ENCODE data around the gene HSF2.

DNA sequence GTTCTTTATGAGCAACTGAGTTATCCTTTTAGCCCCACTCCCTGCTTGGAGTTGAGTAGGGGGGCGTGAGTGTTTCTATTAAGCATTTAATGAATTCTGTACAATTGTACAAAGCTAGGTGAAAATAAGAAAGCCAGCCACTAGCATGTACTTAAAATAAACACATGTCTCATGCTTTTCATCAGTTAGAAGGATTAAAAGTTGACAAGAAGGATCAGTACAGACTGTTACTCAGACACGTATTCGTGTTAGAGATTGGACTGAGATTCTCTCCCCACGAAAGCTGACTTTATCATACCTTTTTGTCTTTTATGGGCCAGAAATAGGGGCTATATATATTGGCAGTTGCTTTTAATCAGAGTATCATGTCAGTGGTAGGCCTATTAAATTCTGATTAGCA, 1.7 kb downstream of the HSF2 start:
- TF ChIP-seq SP1 (IDR thresholded peaks at IDR 0.05): no peak
- TF ChIP-seq, protein P1, sequence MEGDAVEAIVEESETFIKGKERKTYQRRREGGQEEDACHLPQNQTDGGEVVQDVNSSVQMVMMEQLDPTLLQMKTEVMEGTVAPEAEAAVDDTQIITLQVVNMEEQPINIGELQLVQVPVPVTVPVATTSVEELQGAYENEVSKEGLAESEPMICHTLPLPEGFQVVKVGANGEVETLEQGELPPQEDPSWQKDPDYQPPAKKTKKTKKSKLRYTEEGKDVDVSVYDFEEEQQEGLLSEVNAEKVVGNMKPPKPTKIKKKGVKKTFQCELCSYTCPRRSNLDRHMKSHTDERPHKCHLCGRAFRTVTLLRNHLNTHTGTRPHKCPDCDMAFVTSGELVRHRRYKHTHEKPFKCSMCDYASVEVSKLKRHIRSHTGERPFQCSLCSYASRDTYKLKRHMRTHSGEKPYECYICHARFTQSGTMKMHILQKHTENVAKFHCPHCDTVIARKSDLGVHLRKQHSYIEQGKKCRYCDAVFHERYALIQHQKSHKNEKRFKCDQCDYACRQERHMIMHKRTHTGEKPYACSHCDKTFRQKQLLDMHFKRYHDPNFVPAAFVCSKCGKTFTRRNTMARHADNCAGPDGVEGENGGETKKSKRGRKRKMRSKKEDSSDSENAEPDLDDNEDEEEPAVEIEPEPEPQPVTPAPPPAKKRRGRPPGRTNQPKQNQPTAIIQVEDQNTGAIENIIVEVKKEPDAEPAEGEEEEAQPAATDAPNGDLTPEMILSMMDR (IDR thresholded peaks at IDR 0.05; ENCODE audit: low read depth, low read length, missing input control): no peak

All from liver (tissue), 3 donors.